Mammary epithelial cell (primary cell): ENCODE measurements around the gene AP1S1.

Experiments
- CTCF ChIP-seq, 2 donors: IDR thresholded peaks in 1 of 2; conservative IDR thresholded peaks in 1 of 2; 2 replicates each; pipeline ENCODE4 v1.5.1; 2011 to 2012; ENCODE audit warnings: inconsistent platforms in 2 of 2, low read length in 2 of 2, mild to moderate bottlenecking in 2 of 2, control low read depth in 1 of 2, low read depth in 1 of 2; ENCODE audit not compliant: insufficient read depth in 1 of 2; ENCODE audit errors: extremely low read depth in 1 of 2
- EZH2 ChIP-seq: IDR thresholded peaks from 2 replicates; pipeline ENCODE4 v1.6.1; 2012; ENCODE audit warnings: low read length, inconsistent platforms, borderline replicate concordance

GRCh38 chr7:101200504-101200861 lies 46.2 kb downstream of the AP1S1 start:
- TF ChIP-seq CTCF (conservative IDR thresholded peaks at IDR 0.05 in 1 of 2, IDR thresholded peaks at IDR 0.05 in 1 of 2; ENCODE audit: extremely low read depth in 1 of 2, insufficient read depth in 1 of 2, low read depth in 1 of 2, low read length in 2 of 2) (no peak), EZH2 (no peak)
